COLO668 (cell line): ENCODE data around the gene SIGLEC8.
"Not testable (repeated sequence)": the region's sequence is repeated elsewhere in the genome, so short reads cannot be mapped to it uniquely, and the experiment has no call there.

ENCODE experiments used
- DNase-seq: peaks from one replicate; lab custom pipeline; 2025; ENCODE audit not compliant: unreplicated experiment; lab: John Stamatoyannopoulos, UW

SIGLEC8 gene

GRCh38 chr19:51473009-51473707 is 14.9 kb upstream of the SIGLEC8 start:
- peak; percentile 60 for DNase-seq

DNA sequence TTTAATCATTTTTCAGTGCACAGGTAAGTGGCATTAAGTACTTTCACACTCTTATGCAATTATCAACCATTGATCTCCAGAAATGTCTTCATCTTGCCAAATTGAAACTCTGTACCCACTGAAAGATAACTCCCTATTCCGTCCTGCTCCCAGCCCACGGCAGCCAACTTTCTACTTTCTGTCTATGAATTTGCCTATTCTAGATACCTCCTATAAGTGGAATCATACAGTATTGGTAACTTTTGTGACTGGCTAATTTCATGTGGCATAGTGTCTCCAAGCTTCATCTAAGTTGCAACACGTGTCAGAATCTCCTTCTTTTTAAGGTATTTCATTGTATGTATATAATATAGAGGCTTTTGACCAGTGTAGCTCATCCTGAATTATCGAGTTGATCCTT is 14.4 kb upstream of the SIGLEC8 start:
- DNase-seq, result no peak

DNA sequence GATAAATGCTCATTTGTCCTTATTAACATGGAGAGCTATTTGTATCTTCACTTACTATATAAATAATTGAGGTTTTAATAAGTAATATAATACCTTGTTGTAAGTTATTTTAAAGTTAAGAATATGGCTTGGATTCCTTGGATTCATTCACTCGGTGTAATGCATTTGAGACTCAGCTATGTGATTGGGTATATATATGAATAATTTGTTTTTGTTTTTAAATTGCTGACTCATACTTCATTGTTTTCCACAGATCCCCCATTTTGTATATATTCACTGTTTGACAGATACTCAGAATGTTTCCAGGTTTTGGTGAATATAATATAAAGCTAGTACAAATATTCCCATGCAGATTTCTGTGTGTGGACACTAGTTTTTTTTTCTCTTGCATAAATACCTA is 13.3 kb upstream of the SIGLEC8 start:
- DNase-seq, result no peak

- DNase-seq, result no peak
Measured at GRCh38 chr19:51470966-51471365, 12.7 kb upstream of the SIGLEC8 start.

- no peak for DNase-seq
Measured at GRCh38 chr19:51469629-51470028, 11.4 kb upstream of the SIGLEC8 start.

- DNase-seq, result no peak
Measured at GRCh38 chr19:51469162-51469561, 10.9 kb upstream of the SIGLEC8 start.

GRCh38 chr19:51468545-51468920 is 10.3 kb upstream of the SIGLEC8 start:
- no peak for DNase-seq

DNA sequence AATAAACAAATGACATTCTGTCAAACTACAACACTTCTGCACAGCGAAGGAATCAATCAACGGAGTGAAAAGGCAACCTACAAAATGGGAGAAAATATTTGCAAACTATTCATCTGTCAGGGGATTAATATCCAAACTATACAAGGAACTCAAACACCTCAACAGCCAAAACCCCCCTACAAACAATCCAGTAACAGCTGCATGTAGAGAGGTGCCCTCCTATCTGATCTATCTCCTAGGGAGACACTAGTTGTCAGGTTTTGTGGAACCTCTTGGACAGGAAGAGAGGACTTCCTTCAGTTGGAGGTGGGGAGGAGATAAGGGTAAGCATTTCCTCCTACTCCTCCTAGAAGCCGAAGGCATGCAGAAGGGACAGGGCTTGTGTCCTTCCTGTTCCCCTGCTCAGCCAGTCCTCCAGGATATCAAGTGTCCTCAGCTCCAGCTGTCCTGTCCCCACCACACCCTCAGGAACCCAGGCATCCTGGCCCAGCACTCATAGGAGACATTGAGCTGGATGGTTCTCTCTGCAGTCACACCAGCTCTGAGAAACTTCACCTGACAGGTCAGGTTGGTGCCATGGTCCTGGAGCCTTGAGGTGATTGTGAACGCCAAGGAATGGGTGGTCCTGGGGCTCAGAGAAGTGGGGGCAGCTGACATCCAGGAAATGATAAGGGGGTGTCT is 9.8 kb upstream of the SIGLEC8 start:
- DNase-seq, result no peak

GRCh38 chr19:51466723-51467122 is 8.5 kb upstream of the SIGLEC8 start:
- no peak for DNase-seq

- DNase-seq, result not testable (repeated sequence)
Measured at GRCh38 chr19:51463976-51464581, 5.8 kb upstream of the SIGLEC8 start.

- no peak for DNase-seq
Measured at GRCh38 chr19:51462681-51463080, 4.4 kb upstream of the SIGLEC8 start.

- DNase-seq, result no peak
Measured at GRCh38 chr19:51462276-51462675, 4.0 kb upstream of the SIGLEC8 start.

- no peak for DNase-seq
Measured at GRCh38 chr19:51461723-51462161, 3.5 kb upstream of the SIGLEC8 start.

- no peak for DNase-seq
Measured at GRCh38 chr19:51460164-51460992, 2.1 kb upstream of the SIGLEC8 start.

GRCh38 chr19:51458899-51459505 is 748 bp upstream of the SIGLEC8 start:
- DNase-seq, result no peak

- DNase-seq, result no peak
Measured at GRCh38 chr19:51457351-51458013, 772 bp downstream of the SIGLEC8 start.

DNA sequence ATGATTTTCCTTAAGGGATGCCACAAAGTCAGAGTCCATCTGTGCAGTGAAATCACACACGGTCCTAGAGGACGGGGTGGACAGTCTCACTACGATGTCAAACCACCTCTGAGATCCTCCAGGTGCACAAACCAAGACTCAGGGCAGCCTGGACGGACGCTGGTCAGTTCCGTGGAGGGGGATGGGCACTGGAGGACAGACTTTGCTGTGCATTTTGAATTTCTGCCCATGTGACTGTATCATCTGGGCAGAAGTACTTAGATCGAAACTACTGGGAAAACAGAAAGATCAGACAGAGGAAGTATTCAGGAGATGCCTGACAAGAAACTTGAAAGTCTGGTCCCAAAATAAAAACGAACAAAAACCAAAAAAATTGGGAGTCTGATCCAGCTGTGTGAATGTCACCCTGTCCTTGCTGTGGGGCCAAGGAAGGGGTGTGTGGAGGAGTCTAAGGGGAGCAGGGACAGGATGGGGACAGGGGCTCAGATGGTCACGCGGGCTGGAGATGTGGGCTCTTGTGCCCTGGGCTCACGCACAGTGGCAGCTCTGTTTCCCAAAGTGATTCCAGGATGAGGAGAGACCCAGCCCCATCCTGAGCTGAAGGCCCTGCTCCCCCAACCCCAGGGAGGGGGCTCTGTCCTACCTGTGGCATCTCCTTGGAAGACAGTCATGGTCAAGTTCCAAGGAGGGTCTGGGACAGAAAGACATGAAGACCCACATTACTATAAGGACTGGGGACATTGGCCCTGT is 1.5 kb downstream of the SIGLEC8 start:
- no peak for DNase-seq

DNA sequence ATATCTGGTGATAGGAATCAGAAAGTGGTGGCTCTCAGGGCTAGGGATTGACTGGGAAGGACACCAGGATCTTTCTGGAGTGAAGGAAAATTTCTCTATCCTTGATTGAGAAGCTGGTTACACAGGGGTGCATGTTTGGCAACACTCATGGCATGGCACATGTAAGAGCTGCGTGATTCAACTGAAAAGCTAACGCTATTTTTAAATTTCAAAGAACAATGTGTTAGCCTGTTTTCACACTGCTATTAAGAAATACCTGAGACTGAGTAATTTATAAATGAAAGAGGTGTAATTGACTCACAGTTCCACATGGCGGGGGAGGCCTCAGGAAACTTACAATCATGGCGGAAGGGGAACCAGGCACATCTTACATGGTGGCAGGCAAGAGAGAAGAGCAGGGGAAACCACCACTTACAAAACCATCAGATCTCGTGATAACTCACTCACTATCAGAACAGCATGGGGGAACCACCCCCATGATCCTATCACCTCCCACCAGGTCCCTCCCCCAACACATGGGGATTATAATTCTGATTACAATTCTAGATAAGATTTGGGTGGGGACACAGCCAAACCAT is 7.4 kb downstream of the SIGLEC8 start:
- no peak for DNase-seq

DNA sequence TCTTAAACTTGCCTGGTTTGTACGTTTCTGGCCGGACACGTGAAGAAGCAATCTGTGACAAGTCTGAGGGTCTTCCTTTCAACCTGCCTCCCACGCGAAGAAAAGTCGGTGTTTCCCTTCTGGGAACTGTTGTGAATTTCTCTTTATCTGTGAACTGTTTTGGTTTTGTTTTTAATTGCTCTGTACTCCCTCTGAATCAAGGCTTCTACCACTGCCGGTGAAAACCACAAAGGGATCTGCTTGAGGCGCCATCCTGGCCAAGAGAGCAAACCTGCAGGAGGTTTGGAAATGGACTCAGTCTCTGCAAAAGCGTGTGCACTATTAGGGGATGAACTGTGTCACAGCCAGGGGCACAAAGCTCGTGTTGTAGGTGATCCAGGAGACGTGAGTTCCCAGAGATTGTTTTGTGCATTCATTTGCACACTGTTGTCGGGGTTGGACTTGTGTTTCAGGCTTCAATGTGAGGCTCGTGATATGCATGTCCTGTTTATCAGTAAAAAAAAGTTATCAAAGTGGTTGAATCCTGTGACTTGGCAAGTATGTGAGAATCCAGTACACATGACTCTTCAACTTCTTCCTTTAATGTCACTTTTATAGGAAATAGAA is 9.7 kb downstream of the SIGLEC8 start:
- DNase-seq, result no peak
